Spleen (tissue), 11 donors: Measurements from ENCODE around the gene ZNF532. TPM values are rescaled to one million over a fixed set of nuclear protein-coding genes. Genes with fewer than 3 reads are reported as not detected.

Source experiments
- DNase-seq: peaks from one replicate; pipeline ENCODE4 v3.0.0-alpha.2; 2020
- H3K27ac ChIP-seq, 8 donors: fragments of 200-600 bp; sonication (generic) in 7 of 8; 1 replicate in 4 of 8; 2 replicates in 4 of 8; pipeline versions ENCODE4 v1.5.0 to v1.8.0; 2016 to 2021; ENCODE audit warnings: inconsistent platforms in 4 of 8, mild to moderate bottlenecking in 4 of 8, moderate library complexity in 1 of 8
- H3K27me3 ChIP-seq, 7 donors: fragments of 200-600 bp; sonication (generic) in 6 of 7; replicated peaks in 1 of 7; 1 replicate in 4 of 7; 2 replicates in 3 of 7; pipeline versions ENCODE4 v1.5.0 to v1.8.0; 2016 to 2021; ENCODE audit warnings: inconsistent platforms in 3 of 7, mild to moderate bottlenecking in 1 of 7
- H3K36me3 ChIP-seq, 6 donors: fragments of 200-600 bp; sonication (generic) in 5 of 6; 1 replicate in 4 of 6; 2 replicates in 2 of 6; pipeline versions ENCODE4 v1.5.0 to v1.8.0; 2016 to 2021; ENCODE audit warnings: inconsistent platforms in 2 of 6
- H3K4me1 ChIP-seq, 6 donors: fragments of 200-600 bp; sonication (generic) in 5 of 6; 1 replicate in 3 of 6; 2 replicates in 3 of 6; pipeline versions ENCODE4 v1.5.0 to v1.8.0; 2016 to 2021; ENCODE audit warnings: inconsistent platforms in 3 of 6
- H3K4me3 ChIP-seq, 8 donors: fragments of 200-600 bp; sonication (generic) in 7 of 8; 1 replicate in 4 of 8; 2 replicates in 4 of 8; pipeline versions ENCODE4 v1.5.0 to v1.8.0; 2016 to 2021; ENCODE audit warnings: inconsistent platforms in 4 of 8, mild to moderate bottlenecking in 4 of 8, moderate library complexity in 2 of 8
- H3K9me3 ChIP-seq, 8 donors: fragments of 200-600 bp; sonication (generic) in 7 of 8; 1 replicate in 4 of 8; 2 replicates in 4 of 8; pipeline versions ENCODE4 v1.5.0 to v1.8.0; 2016 to 2021; ENCODE audit warnings: inconsistent platforms in 4 of 8
- CTCF ChIP-seq, 11 experiments: fragments of 200-600 bp in 7 of 11; fragments of 450-650 bp in 4 of 11; sonication (generic) in 4 of 11; IDR thresholded peaks in 8 of 11; conservative IDR thresholded peaks in 3 of 11; 1 replicate in 7 of 11; 2 replicates in 4 of 11; pipeline versions ENCODE4 v1.4.0 to v1.8.0; 2016 to 2021; ENCODE audit warnings: antibody characterized with exemption in 11 of 11, inconsistent platforms in 4 of 11, mild to moderate bottlenecking in 1 of 11
- POLR2A ChIP-seq, 3 donors: fragments of 450-650 bp; IDR thresholded peaks; one replicate each; pipeline ENCODE4 v1.5.1; 2017; ENCODE audit warnings: antibody characterized with exemption in 3 of 3, mild to moderate bottlenecking in 1 of 3
- POLR2AphosphoS5 ChIP-seq, 3 donors: sonication (generic); formaldehyde crosslinking; IDR thresholded peaks; one replicate each; pipeline ENCODE4 v1.5.1; 2017; ENCODE audit warnings: antibody characterized with exemption in 3 of 3
- WGBS, 5 donors: extraction: QIAGEN DNeasy Blood & Tissue Kit in 3 of 5; methylation state at CpG; one replicate each; pipeline versions ENCODE4 v1.1.5 to v1.1.7; 2013 to 2018; 5-methylcytosine and 5-hydroxymethylcytosine counted together
- intact Hi-C: fragments of 100-400 bp; cut with DNase I; formaldehyde crosslinking; loops from one replicate; pipeline ENCODE4 v1.15.0; 2023; ENCODE audit warnings: low total_unique reads
- polyA plus RNA-seq, 3 donors: library from polyadenylated mRNA; stranded (reverse); fragments of 200-250 nt; gene quantifications; one replicate each; pipeline ENCODE4 v1.2.1, GENCODE V29; 2013
- total RNA-seq, 7 donors: library from RNA; depleted of rRNA in 3 of 7; stranded (reverse); fragments of >200 nt in 3 of 7; fragmentation: NEBNext Ultra II Directional in 4 of 7; extraction: Animal tissue kit (Norgen Biotek cat#: 25700) in 4 of 7; gene quantifications; one replicate each; pipeline versions ENCODE4 v1.1.0 to v1.2.1, GENCODE V29; 2016 to 2021
- donor health status: healthy with polysubstance abuse.
- donor health status: DM: no; HTN: no; CAD: no; lungs with moderate emphysema.
- donor health status: DM: no; HTN: no; CAD: no.
- donor health status: Bipolar disorder and iron deficiency.
- donor health status: healthy.
- donor health status: DM: no; HTN: no; CAD: no.
- donor health status: DM: yes; HTN: yes; CAD: no.

ZNF532 gene
- total and polyA plus RNA-seq, 10 donors, result 5.2 to 64.8 (median 42.4) TPM

GRCh38 chr18:58856881-58857280 lies 7.8 kb upstream of the ZNF532 start:
- DNase-seq, result no peak
- no peaks in the 10 kb centered on the region for H3K9me3 ChIP-seq
- H3K4me1 ChIP-seq, result peaks cover 0 to 23% (median 8%) of the 10 kb centered on the region in 6 donors
- H3K27ac ChIP-seq, result no peak overlapping the region
- H3K36me3 ChIP-seq, result no peaks in the 10 kb centered on the region
- H3K4me3 ChIP-seq, result no peak overlapping the region
- no peaks in the 10 kb centered on the region for H3K27me3 ChIP-seq
- intact Hi-C loops, result no loop called here
- 78 to 95% (median 84%) methylated on average over 9 of the region's 9 CpGs for WGBS, 5 donors
- no peak for TF ChIP-seq POLR2AphosphoS5 (IDR thresholded peaks at IDR 0.05)
- TF ChIP-seq POLR2A (IDR thresholded peaks at IDR 0.05), result no peak
- TF ChIP-seq CTCF (IDR thresholded peaks at IDR 0.05 in 8 of 11, conservative IDR thresholded peaks at IDR 0.05 in 3 of 11), result no peak

- Histone ChIP-seq H3K36me3 (no peaks in the 10 kb centered on the region), H3K4me3 (no peak overlapping the region), H3K9me3 (no peaks in the 10 kb centered on the region), H3K4me1 (peaks cover 10 to 39% (median 19%) of the 10 kb centered on the region in 6 donors), H3K27ac (peak overlapping the region in 6 of 8 donors; percentile 12 to 93 (median 37)), H3K27me3 (peaks cover 0 to 13% (median 0%) of the 10 kb centered on the region in 7 donors)
- intact Hi-C loops, result no loop called here
- WGBS, 5 donors, result 76 to 86% (median 82%) methylated on average over 11 of the region's 11 CpGs
- DNase-seq, result no peak
- TF ChIP-seq POLR2AphosphoS5 (IDR thresholded peaks at IDR 0.05) (peak in 1 of 3 donors; percentile 50), CTCF (IDR thresholded peaks at IDR 0.05 in 8 of 11, conservative IDR thresholded peaks at IDR 0.05 in 3 of 11) (no peak)
Measured at GRCh38 chr18:58858591-58859468, 5.8 kb upstream of the ZNF532 start.

GRCh38 chr18:58859907-58860306 lies 4.8 kb upstream of the ZNF532 start:
- H3K4me1 ChIP-seq, result peaks cover 12 to 50% (median 26%) of the 10 kb centered on the region in 6 donors
- no peak overlapping the region for H3K4me3 ChIP-seq
- peaks cover 0 to 24% (median 0%) of the 10 kb centered on the region in 7 donors for H3K27me3 ChIP-seq
- 77 to 82% (median 79%) methylated on average over 5 of the region's 5 CpGs for WGBS, 5 donors
- no peaks in the 10 kb centered on the region for H3K9me3 ChIP-seq
- no peak for DNase-seq
- intact Hi-C loops, result no loop called here
- TF ChIP-seq POLR2AphosphoS5 (IDR thresholded peaks at IDR 0.05), result no peak
- TF ChIP-seq CTCF (IDR thresholded peaks at IDR 0.05 in 8 of 11, conservative IDR thresholded peaks at IDR 0.05 in 3 of 11), result no peak
- no peak for TF ChIP-seq POLR2A (IDR thresholded peaks at IDR 0.05)
- H3K27ac ChIP-seq, result peak overlapping the region in 4 of 8 donors; percentile 34 to 93 (median 46)
- H3K36me3 ChIP-seq, result no peaks in the 10 kb centered on the region

GRCh38 chr18:58860747-58861231 lies 3.9 kb upstream of the ZNF532 start:
- intact Hi-C loops, result no loop called here
- TF ChIP-seq POLR2A (IDR thresholded peaks at IDR 0.05) (no peak), POLR2AphosphoS5 (IDR thresholded peaks at IDR 0.05) (no peak), CTCF (IDR thresholded peaks at IDR 0.05 in 8 of 11, conservative IDR thresholded peaks at IDR 0.05 in 3 of 11) (no peak)
- no peak for DNase-seq
- Histone ChIP-seq H3K4me3 (no peak overlapping the region), H3K36me3 (peaks cover 0 to 6% (median 0%) of the 10 kb centered on the region in 6 donors), H3K27ac (peak overlapping the region in 5 of 8 donors; percentile 31 to 93 (median 40)), H3K9me3 (no peaks in the 10 kb centered on the region), H3K27me3 (peaks cover 0 to 24% (median 0%) of the 10 kb centered on the region in 7 donors), H3K4me1 (peaks cover 15 to 58% (median 33%) of the 10 kb centered on the region in 6 donors)
- WGBS, 5 donors, result 69 to 77% (median 70%) methylated on average over 7 of the region's 7 CpGs
